GM12878 (cell line): ENCODE measurements around the gene RGS14. TPM values are rescaled to one million over a fixed set of nuclear protein-coding genes. Genes with fewer than 3 reads are reported as not detected.

Source experiments
- BMI1 ChIP-seq: fragments of 450-650 bp; IDR thresholded peaks from 2 replicates; pipeline ENCODE4 v1.6.1; 2016; ENCODE audit warnings: mild to moderate bottlenecking, moderate library complexity, borderline replicate concordance
- GABPA ChIP-seq: IDR thresholded peaks from 2 replicates; pipeline ENCODE4 v1.6.1; 2014; ENCODE audit warnings: antibody characterized with exemption, low read depth, mild to moderate bottlenecking, inconsistent platforms
- HDGF ChIP-seq: fragments of 450-650 bp; IDR thresholded peaks from 2 replicates; pipeline ENCODE4 v1.6.1; 2016; ENCODE audit warnings: antibody characterized with exemption
- IRF4 ChIP-seq: IDR thresholded peaks from 2 replicates; pipeline ENCODE4 v1.6.1; 2011; ENCODE audit warnings: low read depth, low read length
- KLF5 ChIP-seq: fragments of 450-650 bp; IDR thresholded peaks from 2 replicates; pipeline ENCODE4 v1.6.1; 2014; ENCODE audit warnings: mild to moderate bottlenecking; ENCODE audit not compliant: partially characterized antibody
- MTA3 ChIP-seq: IDR thresholded peaks from 2 replicates; pipeline ENCODE4 v1.6.1; 2012; ENCODE audit warnings: low read length, inconsistent platforms, borderline replicate concordance
- MXI1 ChIP-seq: fragments of 150-350 bp; IDR thresholded peaks from 2 replicates; pipeline ENCODE4 v1.6.1; 2011; ENCODE audit warnings: low read depth, mild to moderate bottlenecking, inconsistent platforms, low read length, improper control_type of control experiment
- MYB ChIP-seq: fragments of 150-350 bp; IDR thresholded peaks from 2 replicates; pipeline ENCODE4 v1.6.1; 2014; ENCODE audit warnings: mild to moderate bottlenecking, low read depth, low read length, borderline replicate concordance
- NR2C1 ChIP-seq: fragments of 450-650 bp; IDR thresholded peaks from 2 replicates; pipeline ENCODE4 v1.6.1; 2017; ENCODE audit warnings: antibody characterized with exemption, mild to moderate bottlenecking, moderate library complexity
- NR2F1 ChIP-seq: fragments of 450-650 bp; conservative IDR thresholded peaks from 2 replicates; pipeline ENCODE4 v1.6.1; 2017; ENCODE audit warnings: mild to moderate bottlenecking
- POU2F2 ChIP-seq: IDR thresholded peaks from 3 replicates; pipeline ENCODE4 v1.6.1; 2011; ENCODE audit warnings: low read depth, mild to moderate bottlenecking, low read length, borderline replicate concordance
- RFX5 ChIP-seq: IDR thresholded peaks from 2 replicates; pipeline ENCODE4 v1.6.1; 2011; ENCODE audit warnings: low read depth, low read length, improper control_type of control experiment
- SIX5 ChIP-seq: IDR thresholded peaks from 2 replicates; pipeline ENCODE4 v1.6.1; 2011; ENCODE audit warnings: mild to moderate bottlenecking, low read depth, low read length, moderate library complexity; ENCODE audit not compliant: severe bottlenecking
- TCF12 ChIP-seq: IDR thresholded peaks from 2 replicates; pipeline ENCODE4 v1.6.1; 2011; ENCODE audit warnings: low read depth, mild to moderate bottlenecking, low read length
- WRNIP1 ChIP-seq: IDR thresholded peaks from 2 replicates; pipeline ENCODE4 v1.6.1; 2011; ENCODE audit warnings: low read depth, low read length, improper control_type of control experiment, borderline replicate concordance
- YBX1 ChIP-seq: fragments of 450-650 bp; IDR thresholded peaks from 2 replicates; pipeline ENCODE4 v1.6.1; 2016; ENCODE audit warnings: antibody characterized with exemption
- polyA plus RNA-seq, 11 experiments: library from polyadenylated mRNA; depleted of rRNA in 4 of 11; unstranded in 6 of 11; stranded (reverse) in 5 of 11; fragments of >200 nt; fragmentation: Nextera tagmentation in 4 of 11; fragmentation: Illumina TruSeq in 1 of 11; extraction: Ambion mirVana in 4 of 11; extraction: Trizol in 1 of 11; gene quantifications; 1 replicate in 1 of 11; 2 replicates in 10 of 11; pipeline versions ENCODE4 v1.2.1 to v1.2.3, GENCODE V29; 2011 to 2016; ENCODE audit warnings: inconsistent platforms in 2 of 11, missing spikeins in 2 of 11, low read depth in 1 of 11
- total RNA-seq, 4 experiments: library from RNA; depleted of rRNA in 3 of 4; stranded (reverse); fragments of >200 nt in 3 of 4; fragmentation: Illumina TruSeq in 1 of 4; extraction: Trizol in 1 of 4; gene quantifications; 2 replicates each; pipeline versions ENCODE4 v1.2.1 to v1.2.3, GENCODE V29; 2013 to 2021
- TF ChIP-seq, protein P1 (sequence below): fragments of 450-650 bp; IDR thresholded peaks from 2 replicates; pipeline ENCODE4 v1.6.1; 2017; ENCODE audit warnings: low read depth, mild to moderate bottlenecking, moderate library complexity
- TF ChIP-seq, protein P2 (sequence below): IDR thresholded peaks from 2 replicates; pipeline ENCODE4 v1.6.1; 2012; ENCODE audit warnings: low read depth, low read length, improper control_type of control experiment
- TF ChIP-seq, protein P3 (sequence below): fragments of 450-650 bp; IDR thresholded peaks from 2 replicates; pipeline ENCODE4 v1.6.1; 2018; ENCODE audit warnings: borderline replicate concordance, mild to moderate bottlenecking; ENCODE audit not compliant: partially characterized antibody
- TF ChIP-seq, protein P4 (sequence below): fragments of 450-650 bp; IDR thresholded peaks from 2 replicates; pipeline ENCODE4 v1.6.1; 2017; ENCODE audit warnings: antibody characterized with exemption, mild to moderate bottlenecking, moderate library complexity

The RGS14 gene
- total and polyA plus RNA-seq, 10 of the 15 experiments (the other 5 are each of a cell fraction or from before 2014, with no cell fraction given) = 0.19 to 88.7 (median 54.8) TPM

DNA sequence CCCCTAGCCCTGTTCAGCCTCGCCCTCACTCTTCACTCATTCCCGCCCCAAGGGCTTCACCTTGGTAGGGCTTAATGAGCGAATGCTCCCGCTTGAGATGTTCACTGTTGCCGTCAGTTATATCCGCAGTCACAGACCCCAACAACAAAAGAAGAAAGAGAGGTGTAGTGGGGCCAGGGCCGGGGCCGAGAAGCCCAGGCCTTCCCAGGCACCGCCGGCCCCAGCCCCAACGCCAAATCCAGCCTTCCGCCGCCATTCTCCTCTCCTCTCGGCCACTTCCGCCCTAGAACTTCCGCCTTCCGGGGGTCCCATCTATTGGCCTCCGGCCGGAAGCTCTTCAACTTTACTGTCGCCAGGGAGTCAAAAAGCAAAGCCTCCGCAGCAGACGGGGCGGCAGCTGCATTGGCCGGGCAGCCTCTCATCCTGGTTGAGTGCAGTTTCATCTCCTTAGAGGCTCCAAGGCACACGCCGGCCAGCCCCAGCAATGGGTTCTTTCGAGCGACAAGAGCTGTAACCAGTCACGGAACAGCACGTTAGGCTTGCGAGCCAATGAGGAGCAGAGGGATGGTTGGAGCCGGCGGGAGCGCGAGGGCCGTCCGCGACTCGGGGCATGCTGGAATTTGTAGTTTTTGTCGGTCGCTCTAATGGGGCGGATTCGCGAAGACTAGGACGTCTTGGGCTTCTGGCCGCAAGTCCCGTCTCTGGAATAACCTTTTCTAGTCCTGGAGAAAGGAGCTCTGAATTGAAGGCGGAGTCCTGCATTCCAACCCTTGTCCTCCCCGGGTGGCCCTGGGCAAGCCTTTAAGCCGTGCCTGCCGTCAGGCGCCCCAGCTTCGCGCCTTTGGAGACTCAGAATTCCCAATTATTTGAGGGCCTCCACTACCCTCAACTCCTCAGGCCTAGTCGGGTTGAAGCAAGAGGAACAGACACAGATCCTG lies 6.1 kb upstream of the RGS14 start, which contains the start of gene LMAN2 (continued):
- TF ChIP-seq MXI1 = peak; percentile 65
- TF ChIP-seq KLF5 = peak; percentile 84
- TF ChIP-seq GABPA = peak; percentile 99
- TF ChIP-seq TCF12 = peak; percentile 64; the same call in 1 of the 2 replicates
- TF ChIP-seq, protein P1, sequence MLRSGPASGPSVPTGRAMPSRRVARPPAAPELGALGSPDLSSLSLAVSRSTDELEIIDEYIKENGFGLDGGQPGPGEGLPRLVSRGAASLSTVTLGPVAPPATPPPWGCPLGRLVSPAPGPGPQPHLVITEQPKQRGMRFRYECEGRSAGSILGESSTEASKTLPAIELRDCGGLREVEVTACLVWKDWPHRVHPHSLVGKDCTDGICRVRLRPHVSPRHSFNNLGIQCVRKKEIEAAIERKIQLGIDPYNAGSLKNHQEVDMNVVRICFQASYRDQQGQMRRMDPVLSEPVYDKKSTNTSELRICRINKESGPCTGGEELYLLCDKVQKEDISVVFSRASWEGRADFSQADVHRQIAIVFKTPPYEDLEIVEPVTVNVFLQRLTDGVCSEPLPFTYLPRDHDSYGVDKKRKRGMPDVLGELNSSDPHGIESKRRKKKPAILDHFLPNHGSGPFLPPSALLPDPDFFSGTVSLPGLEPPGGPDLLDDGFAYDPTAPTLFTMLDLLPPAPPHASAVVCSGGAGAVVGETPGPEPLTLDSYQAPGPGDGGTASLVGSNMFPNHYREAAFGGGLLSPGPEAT = peak; percentile 100
- peak; percentile 78 for TF ChIP-seq MYB
- no peak for TF ChIP-seq BMI1
- no peak; the same call in 2 of the 3 replicates for TF ChIP-seq POU2F2
- 0 out of 2 replicates have a peak, but pooled peaks have one; percentile 6 for TF ChIP-seq WRNIP1
- TF ChIP-seq IRF4 = no peak
- TF ChIP-seq HDGF = no peak
- TF ChIP-seq RFX5 = no peak
- TF ChIP-seq, protein P2, sequence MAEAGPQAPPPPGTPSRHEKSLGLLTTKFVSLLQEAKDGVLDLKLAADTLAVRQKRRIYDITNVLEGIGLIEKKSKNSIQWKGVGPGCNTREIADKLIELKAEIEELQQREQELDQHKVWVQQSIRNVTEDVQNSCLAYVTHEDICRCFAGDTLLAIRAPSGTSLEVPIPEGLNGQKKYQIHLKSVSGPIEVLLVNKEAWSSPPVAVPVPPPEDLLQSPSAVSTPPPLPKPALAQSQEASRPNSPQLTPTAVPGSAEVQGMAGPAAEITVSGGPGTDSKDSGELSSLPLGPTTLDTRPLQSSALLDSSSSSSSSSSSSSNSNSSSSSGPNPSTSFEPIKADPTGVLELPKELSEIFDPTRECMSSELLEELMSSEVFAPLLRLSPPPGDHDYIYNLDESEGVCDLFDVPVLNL = peak; percentile 50; the same call in 1 of the 2 replicates
- TF ChIP-seq, protein P3, sequence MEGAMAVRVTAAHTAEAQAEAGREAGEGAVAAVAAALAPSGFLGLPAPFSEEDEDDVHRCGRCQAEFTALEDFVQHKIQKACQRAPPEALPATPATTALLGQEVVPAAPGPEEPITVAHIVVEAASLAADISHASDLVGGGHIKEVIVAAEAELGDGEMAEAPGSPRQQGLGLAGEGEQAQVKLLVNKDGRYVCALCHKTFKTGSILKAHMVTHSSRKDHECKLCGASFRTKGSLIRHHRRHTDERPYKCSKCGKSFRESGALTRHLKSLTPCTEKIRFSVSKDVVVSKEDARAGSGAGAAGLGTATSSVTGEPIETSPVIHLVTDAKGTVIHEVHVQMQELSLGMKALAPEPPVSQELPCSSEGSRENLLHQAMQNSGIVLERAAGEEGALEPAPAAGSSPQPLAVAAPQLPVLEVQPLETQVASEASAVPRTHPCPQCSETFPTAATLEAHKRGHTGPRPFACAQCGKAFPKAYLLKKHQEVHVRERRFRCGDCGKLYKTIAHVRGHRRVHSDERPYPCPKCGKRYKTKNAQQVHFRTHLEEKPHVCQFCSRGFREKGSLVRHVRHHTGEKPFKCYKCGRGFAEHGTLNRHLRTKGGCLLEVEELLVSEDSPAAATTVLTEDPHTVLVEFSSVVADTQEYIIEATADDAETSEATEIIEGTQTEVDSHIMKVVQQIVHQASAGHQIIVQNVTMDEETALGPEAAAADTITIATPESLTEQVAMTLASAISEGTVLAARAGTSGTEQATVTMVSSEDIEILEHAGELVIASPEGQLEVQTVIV = peak; percentile 96
- TF ChIP-seq YBX1 = no peak
- TF ChIP-seq MTA3 = no peak; the same call in 1 of the 2 replicates
- TF ChIP-seq SIX5 = peak; percentile 87
- peak; percentile 58; the same call in 1 of the 2 replicates for TF ChIP-seq NR2F1
- TF ChIP-seq, protein P4, sequence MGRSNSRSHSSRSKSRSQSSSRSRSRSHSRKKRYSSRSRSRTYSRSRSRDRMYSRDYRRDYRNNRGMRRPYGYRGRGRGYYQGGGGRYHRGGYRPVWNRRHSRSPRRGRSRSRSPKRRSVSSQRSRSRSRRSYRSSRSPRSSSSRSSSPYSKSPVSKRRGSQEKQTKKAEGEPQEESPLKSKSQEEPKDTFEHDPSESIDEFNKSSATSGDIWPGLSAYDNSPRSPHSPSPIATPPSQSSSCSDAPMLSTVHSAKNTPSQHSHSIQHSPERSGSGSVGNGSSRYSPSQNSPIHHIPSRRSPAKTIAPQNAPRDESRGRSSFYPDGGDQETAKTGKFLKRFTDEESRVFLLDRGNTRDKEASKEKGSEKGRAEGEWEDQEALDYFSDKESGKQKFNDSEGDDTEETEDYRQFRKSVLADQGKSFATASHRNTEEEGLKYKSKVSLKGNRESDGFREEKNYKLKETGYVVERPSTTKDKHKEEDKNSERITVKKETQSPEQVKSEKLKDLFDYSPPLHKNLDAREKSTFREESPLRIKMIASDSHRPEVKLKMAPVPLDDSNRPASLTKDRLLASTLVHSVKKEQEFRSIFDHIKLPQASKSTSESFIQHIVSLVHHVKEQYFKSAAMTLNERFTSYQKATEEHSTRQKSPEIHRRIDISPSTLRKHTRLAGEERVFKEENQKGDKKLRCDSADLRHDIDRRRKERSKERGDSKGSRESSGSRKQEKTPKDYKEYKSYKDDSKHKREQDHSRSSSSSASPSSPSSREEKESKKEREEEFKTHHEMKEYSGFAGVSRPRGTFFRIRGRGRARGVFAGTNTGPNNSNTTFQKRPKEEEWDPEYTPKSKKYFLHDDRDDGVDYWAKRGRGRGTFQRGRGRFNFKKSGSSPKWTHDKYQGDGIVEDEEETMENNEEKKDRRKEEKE = no peak
- peak; percentile 76 for TF ChIP-seq NR2C1
